Panc1 (cell line): ENCODE data around the gene LRMDA. TPM values are rescaled to one million over a fixed set of nuclear protein-coding genes. Genes with fewer than 3 reads are reported as not detected.

Source experiments
- ATAC-seq: fragments of 200-7000 bp; cut with Tn5 transposase; 2 replicates; pipeline ENCODE4 v1.9.1; 2020; ENCODE audit warnings: mild to moderate bottlenecking, moderate library complexity
- BruUV-seq: library from RNA; stranded (reverse); fragments of 400-500 nt; replicated peaks from 2 replicates; lab custom pipeline; 2021; lab: Mats Ljungman, UMichigan
- CTCF ChIA-PET: fragments of 300-600 bp; sonication (Branson Sonifier 250); formaldehyde crosslinking; loops from one replicate; lab custom pipeline; 2022; ENCODE audit warnings: antibody characterized with exemption; lab: Charles Lee
- POLR2A ChIA-PET: fragments of 300-600 bp; sonication (Branson Sonifier 250); formaldehyde crosslinking; loops from one replicate; lab custom pipeline; 2022; ENCODE audit warnings: antibody characterized with exemption; lab: Charles Lee
- DNase-seq: peaks from one replicate; pipeline ENCODE4 v3.0.0-alpha.2; 2010; ENCODE audit warnings: low read depth, low spot score
- H3K27ac ChIP-seq: 2 replicates; pipeline ENCODE4 v1.5.1; 2011; ENCODE audit warnings: mild to moderate bottlenecking, low read length, inconsistent platforms
- H3K27me3 ChIP-seq: fragments of 200-500 bp; sonication (Bioruptor generic); 2 replicates; pipeline ENCODE4 v1.6.0; 2014; ENCODE audit warnings: low read length, inconsistent platforms; ENCODE audit not compliant: control insufficient read depth, insufficient read depth
- H3K36me3 ChIP-seq: fragments of 200-500 bp; sonication (Bioruptor generic); 2 replicates; pipeline ENCODE4 v1.5.1; 2014; ENCODE audit warnings: inconsistent platforms, mild to moderate bottlenecking, low read length, moderate library complexity; ENCODE audit not compliant: control insufficient read depth, insufficient read depth
- H3K4me1 ChIP-seq: 2 replicates; pipeline ENCODE4 v1.5.1; 2011; ENCODE audit warnings: inconsistent platforms, mild to moderate bottlenecking, low read length, moderate library complexity; ENCODE audit not compliant: control insufficient read depth, insufficient read depth
- H3K4me3 ChIP-seq, 2 experiments: 2 replicates each; pipeline ENCODE4 v1.5.1; 2011 to 2012; ENCODE audit warnings: low read depth in 2 of 2, low read length in 2 of 2, mild to moderate bottlenecking in 2 of 2, inconsistent platforms in 1 of 2, moderate library complexity in 1 of 2
- H3K9me3 ChIP-seq: fragments of 200-500 bp; sonication (Bioruptor generic); 2 replicates; pipeline ENCODE4 v1.5.1; 2014; ENCODE audit warnings: low read depth, mild to moderate bottlenecking, inconsistent platforms, low read length, moderate library complexity; ENCODE audit not compliant: control insufficient read depth, insufficient read depth
- POLR2AphosphoS5 ChIP-seq: IDR thresholded peaks from 2 replicates; pipeline ENCODE4 v1.6.1; 2012; ENCODE audit warnings: mild to moderate bottlenecking, low read depth, low read length, moderate library complexity
- SIN3A ChIP-seq: IDR thresholded peaks from 2 replicates; pipeline ENCODE4 v1.6.1; 2012; ENCODE audit warnings: low read depth, mild to moderate bottlenecking, low read length, moderate library complexity, borderline replicate concordance; ENCODE audit not compliant: insufficient read depth
- TCF7L2 ChIP-seq: IDR thresholded peaks from 2 replicates; pipeline ENCODE4 v1.6.1; 2011; ENCODE audit warnings: mild to moderate bottlenecking, low read depth, low read length, inconsistent platforms
- in situ Hi-C: cut with HindIII; loops from 2 replicates; pipeline ENCODE4 v1.10.0; 2016; ENCODE audit warnings: low sequenced_read_pairs, low pct_unique_long_range_greater_than_20kb
- intact Hi-C: fragments of 100-400 bp; cut with micrococcal nuclease; formaldehyde crosslinking; loops from one replicate; pipeline ENCODE4 v1.10.0; 2022; ENCODE audit not compliant: unreplicated experiment
- total RNA-seq: library from RNA; stranded (reverse); gene quantifications from one replicate; pipeline ENCODE4 v1.2.1, GENCODE V29; 2021; ENCODE audit not compliant: unreplicated experiment
- TF ChIP-seq, protein P1 (sequence below), 2 experiments: IDR thresholded peaks; 2 replicates each; pipeline ENCODE4 v1.6.1; 2011 to 2012; ENCODE audit warnings: low read depth in 2 of 2, control low read depth in 1 of 2, low read length in 1 of 2, mild to moderate bottlenecking in 1 of 2, moderate library complexity in 1 of 2; ENCODE audit not compliant: insufficient read depth in 1 of 2
- TF ChIP-seq, protein P2 (sequence below): fragments of 450-650 bp; IDR thresholded peaks from 2 replicates; pipeline ENCODE4 v1.5.1; 2017; ENCODE audit warnings: mild to moderate bottlenecking

LRMDA gene
- total RNA-seq, 1 experiment from 2014 or later: 1.2 TPM

DNA sequence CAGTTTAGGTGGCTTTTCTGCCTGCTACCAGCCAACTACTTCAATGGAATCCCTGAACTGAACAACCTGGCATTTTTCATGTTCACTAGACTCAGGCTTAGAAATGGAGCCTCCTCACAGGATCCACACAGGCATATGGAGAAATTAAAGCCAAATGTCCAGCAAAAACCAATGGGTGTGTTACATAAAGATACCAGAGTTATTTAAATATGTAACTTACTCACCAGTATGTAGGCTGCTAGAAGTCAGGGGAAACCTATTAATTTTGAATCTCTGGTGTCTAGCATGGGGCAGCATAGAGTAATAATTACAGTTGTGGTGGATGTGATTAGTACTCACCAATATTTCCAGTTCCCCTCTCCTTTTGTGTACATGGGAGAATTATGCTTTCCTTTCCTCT lies 383.6 kb downstream of the LRMDA start:
- in situ Hi-C loops (no loop called here), intact Hi-C loops (no loop called here)
- CTCF ChIA-PET: no interaction called here
- no peak for TF ChIP-seq POLR2AphosphoS5
- no peak for TF ChIP-seq TCF7L2
- TF ChIP-seq, protein P1, sequence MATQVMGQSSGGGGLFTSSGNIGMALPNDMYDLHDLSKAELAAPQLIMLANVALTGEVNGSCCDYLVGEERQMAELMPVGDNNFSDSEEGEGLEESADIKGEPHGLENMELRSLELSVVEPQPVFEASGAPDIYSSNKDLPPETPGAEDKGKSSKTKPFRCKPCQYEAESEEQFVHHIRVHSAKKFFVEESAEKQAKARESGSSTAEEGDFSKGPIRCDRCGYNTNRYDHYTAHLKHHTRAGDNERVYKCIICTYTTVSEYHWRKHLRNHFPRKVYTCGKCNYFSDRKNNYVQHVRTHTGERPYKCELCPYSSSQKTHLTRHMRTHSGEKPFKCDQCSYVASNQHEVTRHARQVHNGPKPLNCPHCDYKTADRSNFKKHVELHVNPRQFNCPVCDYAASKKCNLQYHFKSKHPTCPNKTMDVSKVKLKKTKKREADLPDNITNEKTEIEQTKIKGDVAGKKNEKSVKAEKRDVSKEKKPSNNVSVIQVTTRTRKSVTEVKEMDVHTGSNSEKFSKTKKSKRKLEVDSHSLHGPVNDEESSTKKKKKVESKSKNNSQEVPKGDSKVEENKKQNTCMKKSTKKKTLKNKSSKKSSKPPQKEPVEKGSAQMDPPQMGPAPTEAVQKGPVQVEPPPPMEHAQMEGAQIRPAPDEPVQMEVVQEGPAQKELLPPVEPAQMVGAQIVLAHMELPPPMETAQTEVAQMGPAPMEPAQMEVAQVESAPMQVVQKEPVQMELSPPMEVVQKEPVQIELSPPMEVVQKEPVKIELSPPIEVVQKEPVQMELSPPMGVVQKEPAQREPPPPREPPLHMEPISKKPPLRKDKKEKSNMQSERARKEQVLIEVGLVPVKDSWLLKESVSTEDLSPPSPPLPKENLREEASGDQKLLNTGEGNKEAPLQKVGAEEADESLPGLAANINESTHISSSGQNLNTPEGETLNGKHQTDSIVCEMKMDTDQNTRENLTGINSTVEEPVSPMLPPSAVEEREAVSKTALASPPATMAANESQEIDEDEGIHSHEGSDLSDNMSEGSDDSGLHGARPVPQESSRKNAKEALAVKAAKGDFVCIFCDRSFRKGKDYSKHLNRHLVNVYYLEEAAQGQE (IDR thresholded peaks at IDR 0.05; ENCODE audit: insufficient read depth in 1 of 2, low read depth in 2 of 2, low read length in 1 of 2): no peak
- no peak for TF ChIP-seq SIN3A
- TF ChIP-seq, protein P2, sequence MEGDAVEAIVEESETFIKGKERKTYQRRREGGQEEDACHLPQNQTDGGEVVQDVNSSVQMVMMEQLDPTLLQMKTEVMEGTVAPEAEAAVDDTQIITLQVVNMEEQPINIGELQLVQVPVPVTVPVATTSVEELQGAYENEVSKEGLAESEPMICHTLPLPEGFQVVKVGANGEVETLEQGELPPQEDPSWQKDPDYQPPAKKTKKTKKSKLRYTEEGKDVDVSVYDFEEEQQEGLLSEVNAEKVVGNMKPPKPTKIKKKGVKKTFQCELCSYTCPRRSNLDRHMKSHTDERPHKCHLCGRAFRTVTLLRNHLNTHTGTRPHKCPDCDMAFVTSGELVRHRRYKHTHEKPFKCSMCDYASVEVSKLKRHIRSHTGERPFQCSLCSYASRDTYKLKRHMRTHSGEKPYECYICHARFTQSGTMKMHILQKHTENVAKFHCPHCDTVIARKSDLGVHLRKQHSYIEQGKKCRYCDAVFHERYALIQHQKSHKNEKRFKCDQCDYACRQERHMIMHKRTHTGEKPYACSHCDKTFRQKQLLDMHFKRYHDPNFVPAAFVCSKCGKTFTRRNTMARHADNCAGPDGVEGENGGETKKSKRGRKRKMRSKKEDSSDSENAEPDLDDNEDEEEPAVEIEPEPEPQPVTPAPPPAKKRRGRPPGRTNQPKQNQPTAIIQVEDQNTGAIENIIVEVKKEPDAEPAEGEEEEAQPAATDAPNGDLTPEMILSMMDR: no peak
- H3K27ac ChIP-seq: no peak overlapping the region
- DNase-seq (no peak), ATAC-seq (no peak)
- POLR2A ChIA-PET: no interaction called here
- H3K9me3 ChIP-seq: no peaks in the 10 kb centered on the region
- H3K27me3 ChIP-seq: peaks cover 10% of the 10 kb centered on the region
- BruUV-seq: no TSS peak
- no peak overlapping the region for H3K4me3 ChIP-seq
- H3K4me1 ChIP-seq: no peaks in the 10 kb centered on the region
- H3K36me3 ChIP-seq: no peaks in the 10 kb centered on the region

DNA sequence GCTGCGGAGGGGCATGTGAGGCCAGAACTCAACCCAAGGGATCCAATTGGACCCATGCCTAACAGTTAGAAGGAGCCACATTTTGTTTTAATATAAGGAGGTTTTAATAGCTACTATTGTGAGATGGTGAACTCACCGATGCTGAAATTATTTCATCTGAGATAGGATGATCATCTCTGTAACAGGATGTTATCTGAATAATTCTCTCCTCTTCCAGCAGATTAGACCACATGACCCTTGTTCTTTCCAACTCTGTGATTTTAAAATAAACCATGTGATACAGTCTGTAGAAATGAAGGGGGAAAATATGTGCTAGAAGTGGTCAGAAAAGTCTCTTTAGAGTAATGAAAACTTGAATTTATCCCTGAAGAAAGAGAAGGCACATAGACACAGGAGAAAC lies 385.8 kb downstream of the LRMDA start:
- Histone ChIP-seq H3K27ac (no peak overlapping the region), H3K27me3 (peaks cover 7% of the 10 kb centered on the region), H3K4me3 (no peak overlapping the region), H3K9me3 (no peaks in the 10 kb centered on the region), H3K4me1 (no peaks in the 10 kb centered on the region), H3K36me3 (no peaks in the 10 kb centered on the region)
- intact Hi-C loops (no loop called here), in situ Hi-C loops (no loop called here)
- ATAC-seq: no peak
- no TSS peak for BruUV-seq
- ChIA-PET POLR2A (interaction anchor here (0.6 kb wide), 1 partner anchor 1552 kb away, joined by 7 read pairs; no protein-coding TSS in a partner anchor), CTCF (no interaction called here)
- DNase-seq: no peak
- TF ChIP-seq POLR2AphosphoS5 (no peak), SIN3A (no peak), TCF7L2 (no peak)
- TF ChIP-seq, protein P1 (IDR thresholded peaks at IDR 0.05; ENCODE audit: insufficient read depth in 1 of 2, low read depth in 2 of 2, low read length in 1 of 2): no peak
- TF ChIP-seq, protein P2: no peak
